HG02588 (cell line): ENCODE measurements around the gene CWC27.
"Not testable (repeated sequence)": the region's sequence is repeated elsewhere in the genome, so short reads cannot be mapped to it uniquely, and the experiment has no call there.

Experiments used
- ATAC-seq: cut with Tn5 transposase; IDR thresholded peaks from one replicate; pipeline ENCODE4 v1.9.1; 2021; ENCODE audit warnings: mild to moderate bottlenecking, moderate library complexity; ENCODE audit not compliant: unreplicated experiment

Gene CWC27

GRCh38 chr5:64838376-64838775 lies 69.6 kb downstream of the CWC27 start:
- no peak for ATAC-seq

DNA sequence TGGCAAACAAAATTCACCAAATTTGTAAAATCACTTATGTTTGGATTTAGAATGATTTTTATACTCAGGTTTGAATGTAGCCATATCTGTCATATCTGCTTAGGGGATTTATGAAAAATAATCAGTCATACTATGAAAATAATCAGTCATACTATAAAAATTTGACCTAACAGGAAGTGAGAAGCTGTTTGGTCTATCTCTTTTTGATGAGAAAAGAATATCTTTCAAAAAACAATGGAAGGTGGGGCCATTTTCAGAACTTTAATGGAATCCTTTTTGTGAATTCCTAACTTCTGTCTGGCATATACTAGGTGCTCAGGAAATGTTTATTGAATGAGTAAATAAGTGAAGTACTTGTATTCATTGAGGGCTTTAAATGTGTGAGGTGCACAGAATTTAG lies 70.1 kb downstream of the CWC27 start:
- ATAC-seq = no peak

- ATAC-seq = no peak
Observed at GRCh38 chr5:64839936-64840335, 71.2 kb downstream of the CWC27 start.

- no peak for ATAC-seq
Observed at GRCh38 chr5:64840958-64841357, 72.2 kb downstream of the CWC27 start.

- ATAC-seq = no peak
Observed at GRCh38 chr5:64853777-64854176, 85.0 kb downstream of the CWC27 start.

GRCh38 chr5:64854855-64855254 lies 86.1 kb downstream of the CWC27 start:
- ATAC-seq = no peak

DNA sequence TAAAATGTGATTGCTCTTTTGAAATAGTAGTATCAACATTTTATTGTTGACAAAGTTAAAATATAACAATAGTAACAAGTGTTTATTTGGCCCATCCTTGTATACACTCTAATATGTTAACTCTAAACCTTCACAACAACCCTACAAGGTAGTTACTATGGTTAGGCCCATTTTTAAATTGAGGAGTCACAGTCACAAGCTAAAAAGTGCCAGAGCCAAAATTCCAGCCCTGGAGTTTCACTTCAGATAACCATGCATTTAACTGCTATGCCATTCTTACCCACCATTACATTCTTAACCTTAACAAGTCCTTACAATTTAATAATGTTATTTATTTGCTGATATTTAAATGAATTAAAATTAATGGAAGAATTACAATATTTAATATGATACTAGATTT lies 91.2 kb downstream of the CWC27 start:
- no peak for ATAC-seq

DNA sequence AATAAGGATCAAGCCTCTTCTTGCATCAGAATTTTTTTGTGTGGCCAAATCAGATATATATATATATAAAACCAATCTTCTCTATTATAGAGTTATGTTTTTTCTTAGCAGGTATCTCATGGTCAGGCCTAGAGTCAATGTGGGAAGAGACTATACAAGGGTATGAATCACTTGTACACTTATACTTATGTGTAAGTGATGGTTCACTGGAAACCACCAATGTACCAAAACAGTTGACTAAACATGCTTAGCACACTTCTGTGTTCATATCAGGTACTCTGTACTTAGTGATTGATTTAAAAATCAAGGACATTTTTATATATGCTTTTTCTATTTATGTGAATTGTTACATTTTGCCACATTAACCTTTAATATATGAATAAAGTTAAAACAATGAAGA lies 92.6 kb downstream of the CWC27 start:
- ATAC-seq = no peak

- ATAC-seq = no peak
Observed at GRCh38 chr5:64864171-64864570, 95.4 kb downstream of the CWC27 start.

DNA sequence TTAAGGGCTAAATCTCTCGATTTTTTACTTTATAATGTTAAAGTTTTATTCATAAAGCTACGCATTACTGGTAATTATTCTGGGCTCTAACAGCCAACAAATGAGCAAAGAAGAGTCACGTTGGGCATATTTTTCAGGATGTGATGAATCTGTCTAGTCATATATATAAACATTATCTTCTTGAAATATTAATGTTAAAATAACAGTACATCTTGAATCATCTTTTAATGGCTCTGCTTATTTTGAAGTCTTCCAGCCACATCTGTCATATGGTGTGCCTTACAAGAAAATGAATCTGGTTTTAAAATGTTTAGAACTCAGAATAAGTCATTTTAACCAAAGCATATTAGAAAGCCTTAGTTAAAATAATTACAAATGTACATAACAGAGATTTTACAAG lies 96.9 kb downstream of the CWC27 start:
- ATAC-seq = no peak

GRCh38 chr5:64869419-64869818 lies 100.7 kb downstream of the CWC27 start:
- ATAC-seq = no peak

- no peak for ATAC-seq
Observed at GRCh38 chr5:64872044-64872443, 103.3 kb downstream of the CWC27 start.

DNA sequence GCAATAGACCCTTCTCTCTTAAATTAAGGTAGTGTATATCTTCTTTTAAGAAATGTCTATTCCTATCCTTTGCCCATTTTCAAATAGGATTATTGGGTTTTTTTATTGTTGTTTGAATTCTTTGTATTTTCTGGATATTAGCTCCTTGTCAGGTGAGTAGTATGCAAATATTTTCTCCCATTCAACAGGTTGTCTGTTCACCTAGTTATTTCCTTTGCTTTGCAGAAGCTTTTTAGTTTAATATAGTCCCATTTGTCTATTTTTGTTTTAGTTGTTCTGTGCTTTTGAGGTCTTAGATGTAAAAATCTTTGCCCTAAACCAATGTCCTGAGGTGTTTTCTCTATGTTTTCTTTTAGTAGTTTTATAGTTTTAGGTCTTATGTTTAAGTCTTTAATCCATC lies 104.7 kb downstream of the CWC27 start:
- no peak for ATAC-seq

DNA sequence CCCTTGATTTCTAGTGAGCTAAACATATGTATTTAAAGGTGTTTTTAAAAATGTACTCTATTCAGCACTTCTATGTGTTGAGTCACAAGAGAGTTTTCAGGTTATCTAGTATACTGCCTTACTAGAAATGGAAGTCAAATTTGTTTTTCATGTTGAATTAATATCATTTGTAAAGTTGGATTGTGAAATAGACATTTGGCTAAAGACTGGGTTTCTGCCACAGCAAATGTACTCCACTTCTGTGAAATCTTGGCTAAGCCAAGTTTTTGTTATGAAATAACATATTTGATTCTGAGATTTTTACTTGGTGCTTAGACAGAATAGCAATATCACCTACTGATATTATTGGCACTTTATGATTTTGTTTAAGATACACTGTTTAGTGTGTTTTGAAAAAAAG lies 106.0 kb downstream of the CWC27 start:
- ATAC-seq = no peak

GRCh38 chr5:64876203-64876602 lies 107.5 kb downstream of the CWC27 start:
- no peak for ATAC-seq

DNA sequence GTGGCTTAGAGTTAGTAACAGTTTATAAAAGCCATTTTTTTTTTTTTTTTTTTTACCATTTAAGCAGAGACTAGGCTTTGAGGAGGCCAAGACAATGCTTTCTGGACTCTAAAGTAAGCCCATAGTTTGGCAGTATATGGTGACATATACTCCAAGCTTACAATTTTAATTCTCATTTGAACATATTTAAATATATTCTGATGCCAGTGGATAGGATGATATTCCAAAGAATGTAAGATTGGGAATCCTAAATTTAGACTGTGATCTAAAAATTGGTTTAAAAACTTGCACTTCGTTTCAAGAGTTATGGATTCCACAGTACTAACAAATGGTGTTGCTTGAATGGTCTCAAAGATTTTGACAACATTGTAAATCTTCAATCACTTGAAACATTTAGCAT lies 112.1 kb downstream of the CWC27 start:
- no peak for ATAC-seq

- ATAC-seq = no peak
Observed at GRCh38 chr5:64883912-64884311, 115.2 kb downstream of the CWC27 start.

- ATAC-seq = no peak
Observed at GRCh38 chr5:64884541-64884940, 115.8 kb downstream of the CWC27 start.

DNA sequence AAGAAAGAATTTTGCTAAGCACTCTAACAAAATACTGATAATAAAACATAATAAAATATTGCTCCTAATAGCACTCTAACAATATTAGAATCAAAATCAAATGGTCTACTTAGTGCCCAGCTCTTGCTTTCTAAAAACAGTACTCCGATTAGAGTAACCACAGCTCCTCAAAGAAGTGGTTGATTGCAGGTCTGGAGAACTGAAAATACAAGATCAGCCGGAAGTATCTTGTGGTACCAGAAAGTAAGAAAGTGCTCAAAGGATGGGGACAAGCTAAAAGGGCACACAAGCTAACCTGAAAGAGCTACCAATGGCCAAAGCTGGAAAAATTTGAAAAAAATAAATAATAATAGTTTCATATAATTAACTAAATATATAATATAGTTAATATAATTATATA lies 119.2 kb downstream of the CWC27 start:
- ATAC-seq = no peak

DNA sequence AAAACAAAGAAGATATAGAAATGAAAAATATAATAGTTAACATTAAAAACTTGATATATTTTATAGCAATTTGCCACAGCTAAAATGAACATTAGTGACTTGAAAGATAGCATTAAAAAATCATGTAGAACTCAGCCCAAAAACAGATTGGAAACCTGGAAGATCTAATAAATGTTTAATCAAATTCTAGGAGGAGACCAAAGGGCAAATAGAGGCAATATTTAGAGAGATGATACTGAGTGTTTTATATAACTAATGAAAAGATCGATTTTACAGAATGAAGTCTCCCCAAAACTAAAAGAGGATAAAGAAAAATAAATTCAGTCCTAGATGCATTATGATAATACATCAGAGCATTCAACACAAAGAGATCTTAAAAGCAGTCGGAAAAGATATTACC lies 127.0 kb downstream of the CWC27 start:
- ATAC-seq = no peak

DNA sequence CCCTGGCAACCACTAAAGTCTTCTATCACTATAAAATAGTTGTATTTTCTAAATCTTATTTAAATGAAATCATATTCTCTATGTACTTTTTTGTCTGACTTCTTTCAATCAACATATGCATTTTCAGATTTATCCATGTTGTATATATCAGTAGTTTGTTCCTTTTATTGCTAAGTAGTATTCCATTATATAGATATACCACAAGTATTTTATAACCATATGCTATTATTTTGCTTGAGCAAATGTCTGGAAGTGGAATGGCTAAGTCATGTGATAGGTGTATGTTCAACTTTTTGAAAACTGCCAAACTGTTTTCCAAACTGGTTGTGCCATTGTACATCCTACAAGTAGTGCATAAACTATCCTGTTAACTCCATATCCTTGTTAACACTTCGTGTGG lies 131.1 kb downstream of the CWC27 start:
- no peak for ATAC-seq

- no peak for ATAC-seq
Observed at GRCh38 chr5:64900618-64901017, 131.9 kb downstream of the CWC27 start.

GRCh38 chr5:64907399-64907798 lies 138.7 kb downstream of the CWC27 start:
- ATAC-seq = not testable (repeated sequence)

GRCh38 chr5:64914396-64914795 lies 145.7 kb downstream of the CWC27 start:
- ATAC-seq = no peak
